Kasumi-1 (cell line): Measurements from ENCODE around the gene DND1.
"Not testable (repeated sequence)": the region's sequence is repeated elsewhere in the genome, so short reads cannot be mapped to it uniquely, and the experiment has no call there.

Source experiments
- DNase-seq, 2 experiments: peaks; one replicate each; lab custom pipeline; 2025; lab: John Stamatoyannopoulos, UW

Gene DND1

GRCh38 chr5:140631036-140631417 lies 42.3 kb downstream of the DND1 start:
- no peak for DNase-seq

- no peak for DNase-seq
Observed at GRCh38 chr5:140630292-140631035, 42.9 kb downstream of the DND1 start.

- DNase-seq: no peak
Observed at GRCh38 chr5:140628711-140629110, 44.7 kb downstream of the DND1 start.

GRCh38 chr5:140627972-140628371 lies 45.4 kb downstream of the DND1 start:
- no peak for DNase-seq

GRCh38 chr5:140624886-140625285 lies 48.5 kb downstream of the DND1 start:
- not testable (repeated sequence) for DNase-seq

GRCh38 chr5:140623061-140623460 lies 50.3 kb downstream of the DND1 start:
- DNase-seq: not testable (repeated sequence)

- DNase-seq: no peak
Observed at GRCh38 chr5:140622301-140622700, 51.1 kb downstream of the DND1 start.
